ENCODE measurements around the gene GORASP2. TPM values are rescaled to one million over a fixed set of nuclear protein-coding genes. Genes with fewer than 3 reads are reported as not detected.

Gene GORASP2
- total RNA-seq, 2 donors from 2014 or later: 58.4 to 69.0 TPM

GRCh38 chr2:170930991-170931266 is 1.9 kb downstream of the GORASP2 start:
- no peak for TF ChIP-seq CTCF (IDR thresholded peaks at IDR 0.05)
- no peaks in the 10 kb centered on the region for H3K36me3 ChIP-seq
- peak overlapping the region in 1 of 2 donors; percentile 86 for H3K4me3 ChIP-seq
- no peak for DNase-seq (ENCODE audit: low spot score)
- H3K9me3 ChIP-seq: no peaks in the 10 kb centered on the region
- H3K4me1 ChIP-seq: peaks cover 0 to 45% of the 10 kb centered on the region in 2 donors
- no peaks in the 10 kb centered on the region for H3K27me3 ChIP-seq
- peak overlapping the region in 1 of 2 donors; percentile 93 for H3K27ac ChIP-seq

- Histone ChIP-seq H3K4me3 (no peak overlapping the region), H3K27me3 (no peaks in the 10 kb centered on the region), H3K9me3 (no peaks in the 10 kb centered on the region), H3K36me3 (no peaks in the 10 kb centered on the region), H3K27ac (no peak overlapping the region), H3K4me1 (peaks cover 0 to 45% of the 10 kb centered on the region in 2 donors)
- DNase-seq (ENCODE audit: low spot score): no peak
- no peak for TF ChIP-seq CTCF (IDR thresholded peaks at IDR 0.05)
These were observed 3.1 kb downstream of the GORASP2 start for GRCh38 chr2:170932166-170932565.

GRCh38 chr2:170932948-170933347 is 3.9 kb downstream of the GORASP2 start:
- peaks cover 0 to 45% of the 10 kb centered on the region in 2 donors for H3K4me1 ChIP-seq
- no peaks in the 10 kb centered on the region for H3K27me3 ChIP-seq
- H3K27ac ChIP-seq: no peak overlapping the region
- peak in 1 of 2 donors; percentile 16 for TF ChIP-seq CTCF (IDR thresholded peaks at IDR 0.05)
- H3K36me3 ChIP-seq: no peaks in the 10 kb centered on the region
- no peaks in the 10 kb centered on the region for H3K9me3 ChIP-seq
- H3K4me3 ChIP-seq: no peak overlapping the region
- DNase-seq (ENCODE audit: low spot score): no peak

GRCh38 chr2:170937709-170938379 is 8.8 kb downstream of the GORASP2 start:
- H3K9me3 ChIP-seq: no peaks in the 10 kb centered on the region

GRCh38 chr2:170940066-170940465 is 11.0 kb downstream of the GORASP2 start:
- H3K36me3 ChIP-seq: no peaks in the 10 kb centered on the region

More at GRCh38 chr2:170937709-170938379, 8.8 kb downstream of the GORASP2 start:
- no peak overlapping the region for H3K4me3 ChIP-seq
- DNase-seq (ENCODE audit: low spot score): no peak
- no peaks in the 10 kb centered on the region for H3K27me3 ChIP-seq
- TF ChIP-seq CTCF (IDR thresholded peaks at IDR 0.05): no peak
- peaks cover 0 to 12% of the 10 kb centered on the region in 2 donors for H3K4me1 ChIP-seq
- no peaks in the 10 kb centered on the region for H3K36me3 ChIP-seq
- H3K27ac ChIP-seq: no peak overlapping the region

More at GRCh38 chr2:170940066-170940465, 11.0 kb downstream of the GORASP2 start:
- Histone ChIP-seq H3K4me1 (no peaks in the 10 kb centered on the region), H3K27ac (no peak overlapping the region), H3K4me3 (no peak overlapping the region), H3K27me3 (no peaks in the 10 kb centered on the region), H3K9me3 (no peaks in the 10 kb centered on the region)
- TF ChIP-seq CTCF (IDR thresholded peaks at IDR 0.05): no peak
- DNase-seq (ENCODE audit: low spot score): no peak
